Esophagus muscularis mucosa (tissue), 4 donors: ENCODE measurements around the gene FAM3C. TPM values are rescaled to one million over a fixed set of nuclear protein-coding genes. Genes with fewer than 3 reads are reported as not detected.

ENCODE experiments used
- DNase-seq: peaks from one replicate; pipeline ENCODE4 v3.0.0-alpha.2; 2017; ENCODE audit errors: extremely low spot score
- H3K27ac ChIP-seq, 4 donors: fragments of 200-600 bp; sonication (generic); replicated peaks in 1 of 4; 1 replicate in 3 of 4; 2 replicates in 1 of 4; pipeline ENCODE4 v1.5.1; 2016 to 2019; ENCODE audit warnings: mild to moderate bottlenecking in 1 of 4
- H3K27me3 ChIP-seq, 4 donors: fragments of 200-600 bp; sonication (generic); one replicate each; pipeline versions ENCODE4 v1.5.1 to v1.6.0; 2016 to 2019
- H3K36me3 ChIP-seq, 4 donors: fragments of 200-600 bp; sonication (generic); one replicate each; pipeline ENCODE4 v1.5.1; 2016 to 2019
- H3K4me1 ChIP-seq, 4 donors: fragments of 200-600 bp; sonication (generic); one replicate each; pipeline ENCODE4 v1.5.1; 2016 to 2019
- H3K4me3 ChIP-seq, 4 donors: fragments of 200-600 bp; sonication (generic); 1 replicate in 2 of 4; 2 replicates in 2 of 4; pipeline ENCODE4 v1.5.1; 2016 to 2019; ENCODE audit warnings: mild to moderate bottlenecking in 4 of 4, moderate library complexity in 1 of 4
- H3K9me3 ChIP-seq, 4 donors: fragments of 200-600 bp; sonication (generic); 1 replicate in 3 of 4; 2 replicates in 1 of 4; pipeline ENCODE4 v1.5.1; 2016 to 2019
- CTCF ChIP-seq, 3 experiments: fragments of 200-600 bp in 2 of 3; fragments of 450-650 bp in 1 of 3; sonication (generic) in 2 of 3; IDR thresholded peaks; one replicate each; pipeline ENCODE4 v1.5.1; 2017 to 2019; ENCODE audit warnings: antibody characterized with exemption in 3 of 3, mild to moderate bottlenecking in 2 of 3, moderate library complexity in 1 of 3
- EP300 ChIP-seq: sonication (generic); formaldehyde crosslinking; IDR thresholded peaks from one replicate; pipeline ENCODE4 v1.6.1; 2017; ENCODE audit warnings: antibody characterized with exemption
- POLR2A ChIP-seq: fragments of 450-650 bp; IDR thresholded peaks from one replicate; pipeline ENCODE4 v1.6.1; 2017; ENCODE audit warnings: antibody characterized with exemption, moderate library complexity, mild to moderate bottlenecking, low read depth
- POLR2AphosphoS5 ChIP-seq, 2 donors: sonication (generic); formaldehyde crosslinking; IDR thresholded peaks; one replicate each; pipeline ENCODE4 v1.6.1; 2017; ENCODE audit warnings: antibody characterized with exemption in 2 of 2
- WGBS: methylation state at CpG from one replicate; pipeline ENCODE4 v1.1.5; 2018; 5-methylcytosine and 5-hydroxymethylcytosine counted together
- intact Hi-C: fragments of 100-400 bp; cut with DNase I; formaldehyde crosslinking; loops from one replicate; pipeline ENCODE4 v1.15.1; 2023
- total RNA-seq, 4 donors: library from RNA; depleted of rRNA; stranded (reverse); fragments of >200 nt; gene quantifications; one replicate each; pipeline versions ENCODE4 v1.1.0 to v1.2.1, GENCODE V29; 2016

Gene FAM3C
- total RNA-seq, 4 donors from 2014 or later, result 26.6 to 41.9 (median 30.7) TPM

DNA sequence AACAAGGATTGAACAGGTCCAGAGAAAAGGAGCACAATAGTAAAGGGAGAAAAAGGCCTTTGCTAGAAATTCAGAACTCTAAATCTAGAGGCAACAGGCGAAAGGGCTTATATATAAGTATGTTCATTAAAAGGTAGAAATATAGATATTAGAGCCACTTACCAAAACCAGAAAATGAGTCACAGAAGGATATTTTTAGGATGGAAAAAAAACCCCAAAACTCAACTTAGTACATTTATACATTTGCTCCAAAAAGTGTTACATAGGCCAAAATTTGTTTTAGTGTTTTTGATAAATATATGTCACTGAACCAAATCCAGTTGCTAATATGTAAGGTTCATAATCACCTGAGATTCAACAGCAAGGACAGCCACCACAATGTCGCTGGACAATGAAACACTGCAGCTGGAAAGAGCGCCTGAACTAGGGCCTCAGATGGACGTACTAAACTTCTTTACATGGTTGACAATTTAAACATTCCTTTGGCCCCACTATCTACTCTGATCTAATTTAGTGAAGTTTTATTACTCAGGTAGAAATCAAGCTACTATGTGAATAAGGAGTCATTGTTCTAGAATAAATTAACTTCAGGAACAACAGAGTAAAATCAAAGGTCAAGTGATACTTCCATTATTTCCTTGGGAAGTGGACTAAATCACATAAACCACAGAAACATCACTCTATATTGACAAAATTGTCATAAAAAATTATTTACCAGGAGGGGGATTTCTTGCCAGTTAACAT is 10.9 kb downstream of the FAM3C start:
- Histone ChIP-seq H3K36me3 (no peaks in the 10 kb centered on the region), H3K27ac (no peak overlapping the region), H3K27me3 (no peaks in the 10 kb centered on the region), H3K9me3 (no peaks in the 10 kb centered on the region), H3K4me3 (no peak overlapping the region), H3K4me1 (peaks cover 17 to 39% (median 33%) of the 10 kb centered on the region in 4 donors)
- 95% methylated on average over 4 of the region's 4 CpGs for WGBS
- TF ChIP-seq EP300 (no peak), POLR2A (no peak), CTCF (IDR thresholded peaks at IDR 0.05) (no peak), POLR2AphosphoS5 (IDR thresholded peaks at IDR 0.05) (no peak)
- intact Hi-C loops, result loop anchor here (1.0 kb wide), 1 partner anchor 10 kb away; no protein-coding TSS in a partner anchor
- no peak for DNase-seq

- DNase-seq, result no peak
- 88% methylated on average over 2 of the region's 2 CpGs for WGBS
These were observed 11.8 kb downstream of the FAM3C start for GRCh38 chr7:121384265-121384664.

DNA sequence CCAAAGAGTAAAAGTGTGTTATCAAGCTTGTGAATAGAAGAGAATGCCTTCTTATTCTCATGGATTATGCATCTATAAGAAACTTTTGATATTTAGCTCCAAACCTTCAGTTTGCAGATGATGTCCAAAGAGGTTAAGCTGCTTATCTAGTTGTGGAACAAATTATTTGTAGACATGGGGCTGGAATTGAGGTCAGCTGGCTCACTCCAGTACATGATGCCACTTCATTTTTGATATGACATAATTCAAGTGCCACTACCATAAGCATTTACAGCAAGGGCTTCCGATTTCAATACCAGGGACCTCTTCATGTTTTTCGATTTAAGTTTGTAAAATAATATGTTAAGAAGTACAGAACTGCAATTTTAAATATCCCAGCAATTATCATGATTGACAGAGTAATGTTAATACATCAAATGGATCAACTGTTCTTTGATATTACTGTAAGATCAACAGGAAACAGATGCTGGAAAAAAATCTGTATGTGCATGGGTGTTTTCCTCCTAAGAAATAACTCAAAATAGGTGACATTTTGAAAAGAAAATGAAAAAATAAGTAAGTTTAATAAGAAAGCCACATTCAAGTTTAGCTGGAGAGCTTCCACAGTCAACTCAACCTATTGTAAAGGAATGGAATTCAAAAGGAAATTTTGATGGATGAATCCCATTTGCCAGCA is 12.7 kb downstream of the FAM3C start:
- no peak overlapping the region for H3K27ac ChIP-seq
- WGBS, result 78% methylated on average over 2 of the region's 2 CpGs
- no peak overlapping the region for H3K4me3 ChIP-seq
- H3K9me3 ChIP-seq, result no peaks in the 10 kb centered on the region
- H3K27me3 ChIP-seq, result no peaks in the 10 kb centered on the region
- H3K4me1 ChIP-seq, result peaks cover 16 to 32% (median 21%) of the 10 kb centered on the region in 4 donors
- TF ChIP-seq EP300 (no peak), POLR2AphosphoS5 (IDR thresholded peaks at IDR 0.05) (no peak), POLR2A (no peak), CTCF (IDR thresholded peaks at IDR 0.05) (no peak)
- H3K36me3 ChIP-seq, result peaks cover 0 to 3% (median under 1%) of the 10 kb centered on the region in 4 donors
- intact Hi-C loops, result no loop called here
- no peak for DNase-seq

More at GRCh38 chr7:121384265-121384664, 11.8 kb downstream of the FAM3C start:
- Histone ChIP-seq H3K9me3 (no peaks in the 10 kb centered on the region), H3K36me3 (no peaks in the 10 kb centered on the region), H3K27ac (no peak overlapping the region), H3K4me3 (no peak overlapping the region), H3K27me3 (no peaks in the 10 kb centered on the region), H3K4me1 (peaks cover 17 to 32% (median 26%) of the 10 kb centered on the region in 4 donors)
- TF ChIP-seq EP300 (no peak), POLR2A (no peak), CTCF (IDR thresholded peaks at IDR 0.05) (no peak), POLR2AphosphoS5 (IDR thresholded peaks at IDR 0.05) (no peak)
- intact Hi-C loops, result no loop called here

GRCh38 chr7:121382473-121382872 is 13.6 kb downstream of the FAM3C start:
- Histone ChIP-seq H3K27ac (no peak overlapping the region), H3K4me1 (peaks cover 16 to 32% (median 21%) of the 10 kb centered on the region in 4 donors), H3K27me3 (no peaks in the 10 kb centered on the region), H3K36me3 (peaks cover 0 to 12% (median 9%) of the 10 kb centered on the region in 4 donors), H3K4me3 (no peak overlapping the region), H3K9me3 (no peaks in the 10 kb centered on the region)
- DNase-seq, result no peak
- intact Hi-C loops, result no loop called here
- TF ChIP-seq EP300 (no peak), POLR2A (no peak)

GRCh38 chr7:121379930-121380329 is 16.2 kb downstream of the FAM3C start:
- TF ChIP-seq EP300, result no peak
- H3K9me3 ChIP-seq, result no peaks in the 10 kb centered on the region
- whole genome bisulfite sequencing, result 93% methylated on average over 1 of the region's 1 CpG

More at GRCh38 chr7:121379930-121380329, 16.2 kb downstream of the FAM3C start:
- no peak for DNase-seq
- Histone ChIP-seq H3K4me1 (peaks cover 8 to 11% (median 10%) of the 10 kb centered on the region in 4 donors), H3K36me3 (peaks cover 0 to 37% (median 22%) of the 10 kb centered on the region in 4 donors), H3K27ac (no peak overlapping the region), H3K27me3 (no peaks in the 10 kb centered on the region), H3K4me3 (no peak overlapping the region)
- intact Hi-C loops, result no loop called here
